Upper lobe of left lung (tissue), 6 donors: ENCODE measurements around the gene TPSG1. TPM values are rescaled to one million over a fixed set of nuclear protein-coding genes. Genes with fewer than 3 reads are reported as not detected.

ENCODE experiments used
- ATAC-seq, 2 donors: fragments of 200-7000 bp; cut with Tn5 transposase; one replicate each; pipeline ENCODE4 v1.9.1; 2022; ENCODE audit warnings: mild to moderate bottlenecking in 2 of 2, moderate library complexity in 2 of 2; ENCODE audit not compliant: low FRiP score in 2 of 2
- DNase-seq, 2 donors: peaks; one replicate each; pipeline ENCODE4 v3.0.0-alpha.2; 2019 to 2020
- H3K27ac ChIP-seq, 4 donors: fragments of 200-600 bp; sonication (generic); one replicate each; pipeline ENCODE4 v1.5.1; 2016 to 2019
- H3K27me3 ChIP-seq, 4 donors: fragments of 200-600 bp; sonication (generic); one replicate each; pipeline ENCODE4 v1.5.1; 2017 to 2019
- H3K36me3 ChIP-seq, 4 donors: fragments of 200-600 bp; sonication (generic); one replicate each; pipeline ENCODE4 v1.5.1; 2016 to 2019
- H3K4me1 ChIP-seq, 4 donors: fragments of 200-600 bp; sonication (generic); one replicate each; pipeline ENCODE4 v1.5.1; 2018 to 2019
- H3K4me3 ChIP-seq, 4 donors: fragments of 200-600 bp; sonication (generic); one replicate each; pipeline ENCODE4 v1.5.1; 2017 to 2019; ENCODE audit warnings: mild to moderate bottlenecking in 2 of 4, moderate library complexity in 1 of 4
- H3K9me3 ChIP-seq, 4 donors: fragments of 200-600 bp; sonication (generic); one replicate each; pipeline ENCODE4 v1.5.1; 2018 to 2019
- CTCF ChIP-seq, 6 experiments: fragments of 450-650 bp in 4 of 6; fragments of 200-600 bp in 2 of 6; sonication (generic) in 2 of 6; IDR thresholded peaks; one replicate each; pipeline ENCODE4 v1.5.1; 2016 to 2019; ENCODE audit warnings: antibody characterized with exemption in 6 of 6
- EP300 ChIP-seq, 4 donors: sonication (generic); formaldehyde crosslinking; IDR thresholded peaks; one replicate each; pipeline ENCODE4 v1.5.1; 2017; ENCODE audit warnings: antibody characterized with exemption in 4 of 4, control low read depth in 2 of 4
- POLR2A ChIP-seq, 4 donors: fragments of 450-650 bp; IDR thresholded peaks; one replicate each; pipeline ENCODE4 v1.5.1; 2016 to 2017; ENCODE audit warnings: antibody characterized with exemption in 4 of 4, mild to moderate bottlenecking in 2 of 4
- POLR2AphosphoS5 ChIP-seq, 2 donors: sonication (generic); formaldehyde crosslinking; IDR thresholded peaks; one replicate each; pipeline ENCODE4 v1.5.1; 2017; ENCODE audit warnings: antibody characterized with exemption in 2 of 2
- whole genome bisulfite sequencing, 2 donors: methylation state at CpG; one replicate each; pipeline ENCODE4 v1.1.5; 2017 to 2018; 5-methylcytosine and 5-hydroxymethylcytosine counted together
- total RNA-seq, 6 donors: library from RNA; depleted of rRNA in 4 of 6; stranded (reverse); fragments of >200 nt in 4 of 6; gene quantifications; one replicate each; pipeline versions ENCODE4 v1.1.0 to v1.2.1, GENCODE V29; 2016 to 2021
- donor health status: DM: no; HTN: no; CAD: no; lungs with moderate emphysema.
- donor health status: DM: no; HTN: yes; CAD: no; lungs with severe emphysema.

TPSG1 gene
- total RNA-seq, 6 donors from 2014 or later: 0.61 to 38.8 (median 3.7) TPM; not detected in 2

- no peak overlapping the region for H3K27ac ChIP-seq
- TF ChIP-seq POLR2AphosphoS5 (IDR thresholded peaks at IDR 0.05) (no peak), EP300 (IDR thresholded peaks at IDR 0.05) (no peak), CTCF (IDR thresholded peaks at IDR 0.05) (no peak), POLR2A (IDR thresholded peaks at IDR 0.05) (no peak)
- no peak overlapping the region for H3K4me3 ChIP-seq
- DNase-seq: no peak
- 91 to 92% methylated on average over 18 to 60 of the region's 65 CpGs for WGBS, 2 donors
- H3K27me3 ChIP-seq: no peaks in the 10 kb centered on the region
- no peaks in the 10 kb centered on the region for H3K36me3 ChIP-seq
- H3K9me3 ChIP-seq: no peaks in the 10 kb centered on the region
- no peak for ATAC-seq
- H3K4me1 ChIP-seq: no peaks in the 10 kb centered on the region
Observed at GRCh38 chr16:1211451-1212268, 13.4 kb downstream of the TPSG1 start.

- H3K27ac ChIP-seq: no peak overlapping the region
- 74 to 86% methylated on average over 6 to 12 of the region's 23 CpGs for WGBS, 2 donors
- no peak for DNase-seq
Observed at GRCh38 chr16:1210461-1210860, 14.6 kb downstream of the TPSG1 start.

DNA sequence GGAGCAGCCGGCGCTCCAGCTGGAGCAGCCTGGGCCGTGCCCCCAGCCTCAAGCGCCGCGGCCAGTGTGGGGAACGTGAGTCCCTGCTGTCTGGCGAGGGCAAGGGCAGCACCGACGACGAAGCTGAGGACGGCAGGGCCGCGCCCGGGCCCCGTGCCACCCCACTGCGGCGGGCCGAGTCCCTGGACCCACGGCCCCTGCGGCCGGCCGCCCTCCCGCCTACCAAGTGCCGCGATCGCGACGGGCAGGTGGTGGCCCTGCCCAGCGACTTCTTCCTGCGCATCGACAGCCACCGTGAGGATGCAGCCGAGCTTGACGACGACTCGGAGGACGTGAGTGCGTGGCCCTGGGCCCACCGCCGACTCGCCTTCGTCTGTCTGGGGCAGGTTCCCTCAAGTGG, 16.0 kb downstream of the TPSG1 start:
- H3K27me3 ChIP-seq: no peaks in the 10 kb centered on the region
- 81 to 88% methylated on average over 8 to 20 of the region's 43 CpGs for WGBS, 2 donors
- H3K36me3 ChIP-seq: no peaks in the 10 kb centered on the region
- no peak for TF ChIP-seq POLR2AphosphoS5 (IDR thresholded peaks at IDR 0.05)
- TF ChIP-seq POLR2A (IDR thresholded peaks at IDR 0.05): no peak
- no peak for TF ChIP-seq EP300 (IDR thresholded peaks at IDR 0.05)
- no peak for TF ChIP-seq CTCF (IDR thresholded peaks at IDR 0.05)
- ATAC-seq: no peak
- no peak overlapping the region for H3K27ac ChIP-seq
- no peak for DNase-seq
- H3K9me3 ChIP-seq: no peaks in the 10 kb centered on the region
- no peaks in the 10 kb centered on the region for H3K4me1 ChIP-seq
- H3K4me3 ChIP-seq: no peak overlapping the region

More at GRCh38 chr16:1210461-1210860, 14.6 kb downstream of the TPSG1 start:
- TF ChIP-seq POLR2A (IDR thresholded peaks at IDR 0.05) (no peak), EP300 (IDR thresholded peaks at IDR 0.05) (no peak), CTCF (IDR thresholded peaks at IDR 0.05) (no peak), POLR2AphosphoS5 (IDR thresholded peaks at IDR 0.05) (no peak)
- Histone ChIP-seq H3K36me3 (no peaks in the 10 kb centered on the region), H3K9me3 (no peaks in the 10 kb centered on the region), H3K4me3 (no peak overlapping the region), H3K4me1 (no peaks in the 10 kb centered on the region), H3K27me3 (no peaks in the 10 kb centered on the region)
- no peak for ATAC-seq

GRCh38 chr16:1208239-1208830, 16.7 kb downstream of the TPSG1 start:
- Histone ChIP-seq H3K9me3 (no peaks in the 10 kb centered on the region), H3K36me3 (no peaks in the 10 kb centered on the region), H3K4me3 (no peak overlapping the region), H3K27me3 (no peaks in the 10 kb centered on the region), H3K4me1 (no peaks in the 10 kb centered on the region), H3K27ac (no peak overlapping the region)
- ATAC-seq (no peak), DNase-seq (no peak)
- 84 to 91% methylated on average over 15 to 19 of the region's 22 CpGs for WGBS, 2 donors
- TF ChIP-seq POLR2AphosphoS5 (IDR thresholded peaks at IDR 0.05) (no peak), EP300 (IDR thresholded peaks at IDR 0.05) (no peak)

DNA sequence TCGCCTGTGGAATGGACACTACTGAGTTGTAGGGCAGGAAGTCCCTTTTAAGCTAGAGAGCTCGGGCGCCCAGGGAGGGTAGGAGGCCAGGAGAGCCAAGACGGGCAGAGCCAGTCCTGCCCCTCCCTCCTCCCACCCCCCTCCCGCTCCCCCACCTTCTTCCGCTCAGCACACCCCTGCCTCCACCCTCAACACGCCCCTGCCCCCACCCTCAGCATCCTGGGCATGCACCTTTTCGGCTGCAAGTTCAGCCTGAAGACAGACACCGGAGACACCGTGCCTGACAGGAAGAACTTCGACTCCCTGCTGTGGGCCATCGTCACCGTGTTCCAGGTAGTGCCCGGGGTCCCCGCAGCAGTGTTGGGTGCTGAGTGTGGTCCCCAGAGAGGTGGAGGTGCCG, 18.3 kb downstream of the TPSG1 start:
- ATAC-seq: no peak
- TF ChIP-seq POLR2A (IDR thresholded peaks at IDR 0.05): no peak
- no peak for TF ChIP-seq POLR2AphosphoS5 (IDR thresholded peaks at IDR 0.05)
- Histone ChIP-seq H3K4me1 (no peaks in the 10 kb centered on the region), H3K36me3 (no peaks in the 10 kb centered on the region), H3K9me3 (no peaks in the 10 kb centered on the region), H3K27ac (no peak overlapping the region), H3K4me3 (no peak overlapping the region), H3K27me3 (no peaks in the 10 kb centered on the region)
- 72 to 79% methylated on average over 7 to 15 of the region's 16 CpGs for WGBS, 2 donors
- no peak for DNase-seq
